Neural progenitor cell (in vitro differentiated cells): ENCODE measurements around the gene KRTAP5-4. TPM values are rescaled to one million over a fixed set of nuclear protein-coding genes. Genes with fewer than 3 reads are reported as not detected.
"Not testable (repeated sequence)": the region's sequence is repeated elsewhere in the genome, so short reads cannot be mapped to it uniquely, and the experiment has no call there.

Experiments
- DNase-seq: peaks from one replicate; pipeline ENCODE4 v3.0.0-alpha.2; 2016; ENCODE audit warnings: low spot score
- H2AFZ ChIP-seq: fragments of 200-600 bp; sonication (generic); replicated peaks from 2 replicates; pipeline ENCODE4 v1.6.1; 2016; ENCODE audit warnings: antibody characterized with exemption
- H3F3A ChIP-seq: fragments of 200-600 bp; sonication (generic); 2 replicates; pipeline ENCODE4 v1.6.1; 2016; ENCODE audit warnings: antibody characterized with exemption, low read depth
- H3K27ac ChIP-seq: fragments of 200-600 bp; sonication (generic); 2 replicates; pipeline ENCODE4 v1.5.1; 2016; ENCODE audit warnings: mild to moderate bottlenecking
- H3K27me3 ChIP-seq: fragments of 200-600 bp; sonication (generic); 2 replicates; pipeline ENCODE4 v1.6.1; 2016; ENCODE audit warnings: mild to moderate bottlenecking, moderate library complexity
- H3K36me3 ChIP-seq: fragments of 200-600 bp; sonication (generic); 2 replicates; pipeline ENCODE4 v1.5.1; 2016
- H3K4me1 ChIP-seq: fragments of 200-600 bp; sonication (generic); 2 replicates; pipeline ENCODE4 v1.6.1; 2016; ENCODE audit warnings: mixed run types
- H3K4me2 ChIP-seq: fragments of 200-600 bp; sonication (generic); 2 replicates; pipeline ENCODE4 v1.6.1; 2016
- H3K4me3 ChIP-seq: fragments of 200-600 bp; sonication (generic); 2 replicates; pipeline ENCODE4 v1.5.1; 2016
- H3K79me2 ChIP-seq: fragments of 200-600 bp; sonication (generic); 2 replicates; pipeline ENCODE4 v1.6.1; 2016; ENCODE audit warnings: low read depth
- H3K9ac ChIP-seq: fragments of 200-600 bp; sonication (generic); 2 replicates; pipeline ENCODE4 v1.6.1; 2016
- H3K9me3 ChIP-seq: fragments of 200-600 bp; sonication (generic); 2 replicates; pipeline ENCODE4 v1.5.1; 2016; ENCODE audit warnings: low read depth
- H4K20me1 ChIP-seq: fragments of 200-600 bp; sonication (generic); 2 replicates; pipeline ENCODE4 v1.6.1; 2016; ENCODE audit warnings: low read depth
- H3K27ac Mint-ChIP-seq: 3 replicates; pipeline ENCODE4 v1.8.0; 2021; ENCODE audit warnings: mixed read lengths
- H3K27me3 Mint-ChIP-seq: 2 replicates; pipeline ENCODE4 v1.8.0; 2022; ENCODE audit warnings: low read depth, mild to moderate bottlenecking, inconsistent platforms, moderate library complexity, mixed read lengths; ENCODE audit not compliant: insufficient read depth
- H3K36me3 Mint-ChIP-seq: 3 replicates; pipeline ENCODE4 v1.8.0; 2021; ENCODE audit warnings: mixed read lengths
- H3K4me1 Mint-ChIP-seq: 3 replicates; pipeline ENCODE4 v1.8.0; 2021; ENCODE audit warnings: mixed read lengths
- H3K4me3 Mint-ChIP-seq: 3 replicates; pipeline ENCODE4 v1.8.0; 2021; ENCODE audit warnings: mild to moderate bottlenecking, moderate library complexity, mixed read lengths
- H3K9me3 Mint-ChIP-seq: 3 replicates; pipeline ENCODE4 v1.8.0; 2020; ENCODE audit warnings: mixed read lengths
- EZH2 ChIP-seq: fragments of 200-600 bp; sonication (generic); IDR thresholded peaks from 2 replicates; pipeline ENCODE4 v1.6.1; 2017; ENCODE audit warnings: antibody characterized with exemption, mild to moderate bottlenecking, moderate library complexity
- EZH2phosphoT487 ChIP-seq: fragments of 200-600 bp; sonication (generic); IDR thresholded peaks from 2 replicates; pipeline ENCODE4 v1.6.1; 2017; ENCODE audit warnings: antibody characterized with exemption
- total RNA-seq: library from RNA; depleted of rRNA; stranded (reverse); fragments of >200 nt; gene quantifications from 2 replicates; pipeline ENCODE4 v1.2.3, GENCODE V29; 2015; ENCODE audit warnings: low replicate concordance
- TF ChIP-seq, protein P1 (sequence below): fragments of 200-600 bp; sonication (generic); IDR thresholded peaks from 2 replicates; pipeline ENCODE4 v1.5.1; 2017; ENCODE audit warnings: antibody characterized with exemption, mild to moderate bottlenecking

Gene KRTAP5-4
- total RNA-seq, 1 donor from 2014 or later = not detected

GRCh38 chr11:1604711-1605110, 17.2 kb downstream of the KRTAP5-4 start:
- no peak overlapping the region for H3K4me2 ChIP-seq
- no peaks in the 10 kb centered on the region for H3K36me3 ChIP-seq
- H3K4me3 Mint-ChIP-seq = no peak overlapping the region
- H3K4me3 ChIP-seq = no peak overlapping the region
- no peaks in the 10 kb centered on the region for H4K20me1 ChIP-seq
- H3K27ac Mint-ChIP-seq = no peak overlapping the region
- no peaks in the 10 kb centered on the region for H3K9me3 ChIP-seq
- H3K9ac ChIP-seq = no peak overlapping the region
- DNase-seq = no peak
- no peak overlapping the region for H2AFZ ChIP-seq
- H3K27me3 Mint-ChIP-seq = peaks cover 6% of the 10 kb centered on the region
- H3K79me2 ChIP-seq = no peaks in the 10 kb centered on the region
- peaks cover 6% of the 10 kb centered on the region for H3K4me1 ChIP-seq
- H3K27ac ChIP-seq = no peak overlapping the region
- no peak for TF ChIP-seq EZH2
- no peak for TF ChIP-seq EZH2phosphoT487
- TF ChIP-seq, protein P1, sequence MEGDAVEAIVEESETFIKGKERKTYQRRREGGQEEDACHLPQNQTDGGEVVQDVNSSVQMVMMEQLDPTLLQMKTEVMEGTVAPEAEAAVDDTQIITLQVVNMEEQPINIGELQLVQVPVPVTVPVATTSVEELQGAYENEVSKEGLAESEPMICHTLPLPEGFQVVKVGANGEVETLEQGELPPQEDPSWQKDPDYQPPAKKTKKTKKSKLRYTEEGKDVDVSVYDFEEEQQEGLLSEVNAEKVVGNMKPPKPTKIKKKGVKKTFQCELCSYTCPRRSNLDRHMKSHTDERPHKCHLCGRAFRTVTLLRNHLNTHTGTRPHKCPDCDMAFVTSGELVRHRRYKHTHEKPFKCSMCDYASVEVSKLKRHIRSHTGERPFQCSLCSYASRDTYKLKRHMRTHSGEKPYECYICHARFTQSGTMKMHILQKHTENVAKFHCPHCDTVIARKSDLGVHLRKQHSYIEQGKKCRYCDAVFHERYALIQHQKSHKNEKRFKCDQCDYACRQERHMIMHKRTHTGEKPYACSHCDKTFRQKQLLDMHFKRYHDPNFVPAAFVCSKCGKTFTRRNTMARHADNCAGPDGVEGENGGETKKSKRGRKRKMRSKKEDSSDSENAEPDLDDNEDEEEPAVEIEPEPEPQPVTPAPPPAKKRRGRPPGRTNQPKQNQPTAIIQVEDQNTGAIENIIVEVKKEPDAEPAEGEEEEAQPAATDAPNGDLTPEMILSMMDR = no peak
- H3F3A ChIP-seq = no peaks in the 10 kb centered on the region
- H3K36me3 Mint-ChIP-seq = no peaks in the 10 kb centered on the region
- peaks cover 4% of the 10 kb centered on the region for H3K9me3 Mint-ChIP-seq
- peaks cover 19% of the 10 kb centered on the region for H3K4me1 Mint-ChIP-seq
- H3K27me3 ChIP-seq = peaks cover 27% of the 10 kb centered on the region

- peaks cover 6% of the 10 kb centered on the region for H3K27me3 Mint-ChIP-seq
- no peaks in the 10 kb centered on the region for H3K36me3 Mint-ChIP-seq
- Histone ChIP-seq H3K9me3 (no peaks in the 10 kb centered on the region), H3K79me2 (no peaks in the 10 kb centered on the region), H3K36me3 (no peaks in the 10 kb centered on the region), H2AFZ (no peak overlapping the region), H3K27ac (no peak overlapping the region), H4K20me1 (no peaks in the 10 kb centered on the region), H3K9ac (no peak overlapping the region), H3F3A (no peaks in the 10 kb centered on the region), H3K4me2 (no peak overlapping the region), H3K4me3 (no peak overlapping the region), H3K27me3 (peaks cover 32% of the 10 kb centered on the region), H3K4me1 (peaks cover 6% of the 10 kb centered on the region)
- DNase-seq = no peak
- H3K27ac Mint-ChIP-seq = no peak overlapping the region
- peaks cover 4% of the 10 kb centered on the region for H3K9me3 Mint-ChIP-seq
- no peak overlapping the region for H3K4me3 Mint-ChIP-seq
- no peak for TF ChIP-seq EZH2
- no peak for TF ChIP-seq EZH2phosphoT487
- TF ChIP-seq, protein P1 = no peak
- peaks cover 19% of the 10 kb centered on the region for H3K4me1 Mint-ChIP-seq
Measured at GRCh38 chr11:1604181-1604580, 17.8 kb downstream of the KRTAP5-4 start.

- Histone ChIP-seq H3K36me3 (no peaks in the 10 kb centered on the region), H3K27ac (no peak overlapping the region), H3K79me2 (no peaks in the 10 kb centered on the region), H3K9me3 (no peaks in the 10 kb centered on the region), H3K4me1 (peaks cover 6% of the 10 kb centered on the region), H3K27me3 (peaks cover 37% of the 10 kb centered on the region), H3K9ac (no peak overlapping the region), H3F3A (no peaks in the 10 kb centered on the region), H2AFZ (no peak overlapping the region), H3K4me2 (no peak overlapping the region), H4K20me1 (no peaks in the 10 kb centered on the region), H3K4me3 (no peak overlapping the region)
- DNase-seq = no peak
- Mint-ChIP-seq H3K4me1 (peaks cover 19% of the 10 kb centered on the region), H3K4me3 (no peak overlapping the region), H3K9me3 (peaks cover 4% of the 10 kb centered on the region), H3K36me3 (no peaks in the 10 kb centered on the region), H3K27ac (no peak overlapping the region), H3K27me3 (peaks cover 6% of the 10 kb centered on the region)
- TF ChIP-seq EZH2 (no peak), EZH2phosphoT487 (no peak)
- TF ChIP-seq, protein P1 = no peak
Measured at GRCh38 chr11:1603629-1604028, 18.3 kb downstream of the KRTAP5-4 start.

- not testable (repeated sequence) for H3K27ac Mint-ChIP-seq, H3K9me3 ChIP-seq, H3K4me1 ChIP-seq, H3K4me2 ChIP-seq, H3K4me3 ChIP-seq, H3K4me3 Mint-ChIP-seq, H4K20me1 ChIP-seq, H2AFZ ChIP-seq, H3K27ac ChIP-seq, H3K9me3 Mint-ChIP-seq, DNase-seq, H3K79me2 ChIP-seq, H3F3A ChIP-seq, H3K9ac ChIP-seq, H3K36me3 Mint-ChIP-seq, H3K36me3 ChIP-seq
- H3K27me3 ChIP-seq = peaks cover 47% of the 10 kb centered on the region
- peaks cover 15% of the 10 kb centered on the region for H3K4me1 Mint-ChIP-seq
- H3K27me3 Mint-ChIP-seq = peaks cover 14% of the 10 kb centered on the region
Measured at GRCh38 chr11:1601663-1602062, 20.3 kb downstream of the KRTAP5-4 start.
